HG03442 (cell line): ENCODE measurements around the gene PEX1.
A peak's percentile ranks its signal among the peaks of the same experiment; 100 is the strongest.
"Not testable (repeated sequence)": the region's sequence is repeated elsewhere in the genome, so short reads cannot be mapped to it uniquely, and the experiment has no call there.

Source experiments
- ATAC-seq: cut with Tn5 transposase; IDR thresholded peaks from one replicate; pipeline ENCODE4 v1.9.1; 2021; ENCODE audit warnings: mild to moderate bottlenecking, moderate library complexity; ENCODE audit not compliant: unreplicated experiment

PEX1 gene

GRCh38 chr7:92461027-92462003 is 67.0 kb downstream of the PEX1 start:
- peak; percentile 82 for ATAC-seq

GRCh38 chr7:92460510-92460909 is 67.8 kb downstream of the PEX1 start:
- no peak for ATAC-seq

GRCh38 chr7:92460109-92460508 is 68.2 kb downstream of the PEX1 start:
- ATAC-seq: no peak

GRCh38 chr7:92456236-92456635 is 72.1 kb downstream of the PEX1 start:
- no peak for ATAC-seq

- no peak for ATAC-seq
These were observed 76.7 kb downstream of the PEX1 start for GRCh38 chr7:92451645-92452044.

- peak; percentile 38 for ATAC-seq
These were observed 80.0 kb downstream of the PEX1 start for GRCh38 chr7:92448205-92448747.

- peak; percentile 87 for ATAC-seq
These were observed 80.7 kb downstream of the PEX1 start, which contains the start of gene GATAD1 for GRCh38 chr7:92447345-92448204. GATAD1 (plus strand) TSS chr7:92447482; CDS start chr7:92447730, 248 bp downstream.

- ATAC-seq: no peak
These were observed 81.4 kb downstream of the PEX1 start for GRCh38 chr7:92446869-92447344.

- not testable (repeated sequence) for ATAC-seq
These were observed 85.6 kb downstream of the PEX1 start for GRCh38 chr7:92442720-92443119.

- no peak for ATAC-seq
These were observed 90.3 kb downstream of the PEX1 start for GRCh38 chr7:92437956-92438491.
